GM12873 (cell line): Measurements from ENCODE around the gene NUDCD3.

Source experiments
- CTCF ChIP-seq: IDR thresholded peaks from 2 replicates; pipeline ENCODE4 v1.5.1; 2012; ENCODE audit warnings: low read depth, mild to moderate bottlenecking, moderate library complexity, low read length, control low read depth; ENCODE audit not compliant: insufficient read depth; ENCODE audit errors: missing control alignments

NUDCD3 gene

GRCh38 chr7:44353668-44354067 is 136.8 kb downstream of the NUDCD3 start:
- TF ChIP-seq CTCF: no peak

GRCh38 chr7:44348851-44349781 is 141.3 kb downstream of the NUDCD3 start:
- TF ChIP-seq CTCF: no peak

- peak; percentile 68 for TF ChIP-seq CTCF
Observed at GRCh38 chr7:44348300-44348699, 142.2 kb downstream of the NUDCD3 start.

GRCh38 chr7:44347546-44348114 is 142.8 kb downstream of the NUDCD3 start:
- no peak for TF ChIP-seq CTCF

GRCh38 chr7:44346063-44346462 is 144.4 kb downstream of the NUDCD3 start:
- no peak for TF ChIP-seq CTCF

GRCh38 chr7:44341401-44341800 is 149.1 kb downstream of the NUDCD3 start:
- TF ChIP-seq CTCF: no peak

GRCh38 chr7:44338600-44338999 is 151.9 kb downstream of the NUDCD3 start:
- no peak for TF ChIP-seq CTCF
